ENCODE data around the gene COX7A2L. TPM values are rescaled to one million over a fixed set of nuclear protein-coding genes. Genes with fewer than 3 reads are reported as not detected.
A peak's percentile ranks its signal among the peaks of the same experiment; 100 is the strongest.

The COX7A2L gene
- total and polyA plus RNA-seq, 2 donors (not counting 1 experiment from before 2014, with no cell fraction given): 39.4 to 66.7 TPM

DNA sequence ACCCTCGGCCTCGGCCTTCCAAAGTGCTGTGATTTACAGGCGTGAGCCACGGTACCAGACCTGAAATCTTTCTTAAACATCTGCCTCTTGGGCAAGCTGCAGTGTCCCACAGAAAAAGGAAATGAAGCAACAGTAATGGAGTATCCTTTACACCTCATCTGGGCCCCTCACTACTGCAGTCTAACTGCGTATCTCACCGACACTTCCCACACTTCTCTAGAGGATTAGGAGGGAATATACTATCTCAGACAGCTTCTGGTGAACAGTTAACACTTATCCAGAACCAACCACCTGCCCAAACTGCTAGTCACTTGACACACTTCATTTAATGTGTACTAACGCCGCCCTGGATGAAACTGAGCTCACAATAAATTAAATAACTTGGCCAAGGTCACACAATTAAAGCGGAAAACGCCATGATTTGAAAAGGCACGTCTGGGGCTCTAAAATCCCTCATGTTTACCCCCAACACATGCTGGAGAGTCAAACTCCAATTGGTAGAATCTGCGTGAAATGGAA lies 993 bp downstream of the COX7A2L start:
- CTCF ChIA-PET: no interaction called here
- WGBS (ENCODE audit: insufficient coverage): 3% methylated on average over 11 of the region's 12 CpGs
- POLR2A ChIA-PET: no interaction called here
- peak overlapping the region; percentile 82 to 93 (median 87) for H3K4me3 ChIP-seq (ENCODE audit: control extremely low read depth in 1 of 5, extremely low read depth in 1 of 5, insufficient read depth in 1 of 5, low read depth in 2 of 5, low read length in 4 of 5)
- peak overlapping the region; percentile 91 for H2AFZ ChIP-seq (ENCODE audit: insufficient read depth, low read depth, low read length, poor library complexity, severe bottlenecking)
- peak overlapping the region; percentile 99 for H3K9ac ChIP-seq (ENCODE audit: low read length)
- H3K9me3 Mint-ChIP-seq (ENCODE audit: insufficient read depth): no peaks in the 10 kb centered on the region
- H3K9me3 ChIP-seq (ENCODE audit: control extremely low read depth in 1 of 3, control insufficient read depth in 2 of 3, insufficient read depth in 1 of 3, low read length in 2 of 3): no peaks in the 10 kb centered on the region
- ATAC-seq (ENCODE audit: low read depth): no peak
- peaks cover 0 to 5% of the 10 kb centered on the region in 2 experiments for H3K36me3 ChIP-seq (replicated peaks in 1 of 2; ENCODE audit: control extremely low read depth in 1 of 2, control insufficient read depth in 1 of 2, extremely low read depth in 1 of 2, insufficient read depth in 2 of 2, low read length in 1 of 2)
- H3K4me2 ChIP-seq (replicated peaks; ENCODE audit: low read depth, low read length, poor library complexity, severe bottlenecking): peak overlapping the region; percentile 90
- peaks cover 21 to 26% of the 10 kb centered on the region in 2 donors for H3K4me1 ChIP-seq (ENCODE audit: control insufficient read depth in 2 of 2, insufficient read depth in 2 of 2, low read length in 2 of 2)
- intact Hi-C loops (cut with micrococcal nuclease): loop anchor here (2.0 to 5.0 kb wide), 6 partner anchors 135 to 1807 kb away; partner anchors contain the start of genes DYNC2LI1, EML4, PPM1B and THADA
- peak; percentile 38 for DNase-seq
- no peaks in the 10 kb centered on the region for H3K27me3 ChIP-seq (replicated peaks in 1 of 4; ENCODE audit: control extremely low read depth in 1 of 4, control insufficient read depth in 3 of 4, insufficient read depth in 4 of 4, low read length in 3 of 4)
- H3K27ac ChIP-seq (ENCODE audit: low read length in 2 of 2): peak overlapping the region in 1 of 2 donors; percentile 93
- peaks cover 45% of the 10 kb centered on the region for H3K4me1 Mint-ChIP-seq
- peaks cover 11% of the 10 kb centered on the region for H3K27me3 Mint-ChIP-seq
- H3K79me2 ChIP-seq (ENCODE audit: control insufficient read depth, insufficient read depth, low read length): peaks cover 60% of the 10 kb centered on the region
- TF ChIP-seq EZH2 (IDR thresholded peaks at IDR 0.05; ENCODE audit: borderline replicate concordance, insufficient read depth, low read depth, low read length, poor library complexity, severe bottlenecking): no peak
- TF ChIP-seq, protein P1, sequence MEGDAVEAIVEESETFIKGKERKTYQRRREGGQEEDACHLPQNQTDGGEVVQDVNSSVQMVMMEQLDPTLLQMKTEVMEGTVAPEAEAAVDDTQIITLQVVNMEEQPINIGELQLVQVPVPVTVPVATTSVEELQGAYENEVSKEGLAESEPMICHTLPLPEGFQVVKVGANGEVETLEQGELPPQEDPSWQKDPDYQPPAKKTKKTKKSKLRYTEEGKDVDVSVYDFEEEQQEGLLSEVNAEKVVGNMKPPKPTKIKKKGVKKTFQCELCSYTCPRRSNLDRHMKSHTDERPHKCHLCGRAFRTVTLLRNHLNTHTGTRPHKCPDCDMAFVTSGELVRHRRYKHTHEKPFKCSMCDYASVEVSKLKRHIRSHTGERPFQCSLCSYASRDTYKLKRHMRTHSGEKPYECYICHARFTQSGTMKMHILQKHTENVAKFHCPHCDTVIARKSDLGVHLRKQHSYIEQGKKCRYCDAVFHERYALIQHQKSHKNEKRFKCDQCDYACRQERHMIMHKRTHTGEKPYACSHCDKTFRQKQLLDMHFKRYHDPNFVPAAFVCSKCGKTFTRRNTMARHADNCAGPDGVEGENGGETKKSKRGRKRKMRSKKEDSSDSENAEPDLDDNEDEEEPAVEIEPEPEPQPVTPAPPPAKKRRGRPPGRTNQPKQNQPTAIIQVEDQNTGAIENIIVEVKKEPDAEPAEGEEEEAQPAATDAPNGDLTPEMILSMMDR (IDR thresholded peaks at IDR 0.05): no peak
- peaks cover 15% of the 10 kb centered on the region for H4K20me1 ChIP-seq (ENCODE audit: control insufficient read depth, insufficient read depth, low read length, poor library complexity, severe bottlenecking)
- peak overlapping the region; percentile 99 for H3K27ac Mint-ChIP-seq
- peak overlapping the region; percentile 94 for H3K4me3 Mint-ChIP-seq

DNA sequence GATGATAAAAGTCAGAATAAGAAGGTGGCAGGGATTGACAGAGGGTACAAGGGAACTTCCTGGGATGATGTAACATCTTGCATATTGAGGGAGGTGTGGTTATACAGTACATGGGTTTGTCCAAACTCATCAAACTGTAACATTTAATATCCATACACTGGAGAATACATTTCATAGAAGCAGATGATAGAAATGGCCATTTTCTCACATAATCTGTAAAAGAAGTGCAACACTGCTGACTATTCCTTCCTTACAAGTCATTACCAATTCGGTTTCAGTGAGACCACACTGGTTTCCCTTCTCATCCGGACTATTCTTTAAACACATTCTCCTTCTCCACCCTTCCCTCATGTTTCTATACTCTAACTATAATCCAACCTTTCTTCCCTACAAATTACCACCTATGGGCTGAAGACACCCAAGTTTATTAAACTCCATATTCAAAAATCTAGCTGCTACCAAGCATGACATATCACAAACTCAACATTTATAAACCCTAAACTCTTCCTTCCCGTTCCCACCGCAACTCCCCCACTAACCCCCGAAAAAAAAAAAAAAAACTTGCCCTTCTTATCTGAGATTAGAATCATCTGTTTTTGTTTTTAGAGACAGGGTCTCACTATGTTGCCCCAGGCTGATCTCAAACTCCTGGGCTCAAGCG lies 1.6 kb downstream of the COX7A2L start:
- intact Hi-C loops (cut with micrococcal nuclease): no loop called here
- H3K4me1 ChIP-seq (ENCODE audit: control insufficient read depth in 2 of 2, insufficient read depth in 2 of 2, low read length in 2 of 2): peaks cover 21 to 26% of the 10 kb centered on the region in 2 donors
- H3K27me3 ChIP-seq (replicated peaks in 1 of 4; ENCODE audit: control extremely low read depth in 1 of 4, control insufficient read depth in 3 of 4, insufficient read depth in 4 of 4, low read length in 3 of 4): no peaks in the 10 kb centered on the region
- no peak for ATAC-seq (ENCODE audit: low read depth)
- WGBS (ENCODE audit: insufficient coverage): 5% methylated on average over 6 of the region's 6 CpGs
- peak overlapping the region; percentile 99 for H3K9ac ChIP-seq (ENCODE audit: low read length)
- H3K9me3 ChIP-seq (ENCODE audit: control extremely low read depth in 1 of 3, control insufficient read depth in 2 of 3, insufficient read depth in 1 of 3, low read length in 2 of 3): no peaks in the 10 kb centered on the region
- CTCF ChIA-PET: interaction anchor here (0.6 kb wide), 1 partner anchor 270 kb away, joined by 3 read pairs; no protein-coding TSS in a partner anchor
- H3K4me2 ChIP-seq (replicated peaks; ENCODE audit: low read depth, low read length, poor library complexity, severe bottlenecking): peak overlapping the region; percentile 90
- peaks cover 21% of the 10 kb centered on the region for H4K20me1 ChIP-seq (ENCODE audit: control insufficient read depth, insufficient read depth, low read length, poor library complexity, severe bottlenecking)
- peak overlapping the region; percentile 91 for H2AFZ ChIP-seq (ENCODE audit: insufficient read depth, low read depth, low read length, poor library complexity, severe bottlenecking)
- H3K79me2 ChIP-seq (ENCODE audit: control insufficient read depth, insufficient read depth, low read length): peaks cover 66% of the 10 kb centered on the region
- POLR2A ChIA-PET: no interaction called here
- H3K27ac Mint-ChIP-seq: peak overlapping the region; percentile 99
- H3K27ac ChIP-seq (ENCODE audit: low read length in 2 of 2): peak overlapping the region in 1 of 2 donors; percentile 93
- H3K4me3 Mint-ChIP-seq: peak overlapping the region; percentile 94
- no peaks in the 10 kb centered on the region for H3K9me3 Mint-ChIP-seq (ENCODE audit: insufficient read depth)
- H3K4me1 Mint-ChIP-seq: peaks cover 50% of the 10 kb centered on the region
- peaks cover 0 to 5% of the 10 kb centered on the region in 2 experiments for H3K36me3 ChIP-seq (replicated peaks in 1 of 2; ENCODE audit: control extremely low read depth in 1 of 2, control insufficient read depth in 1 of 2, extremely low read depth in 1 of 2, insufficient read depth in 2 of 2, low read length in 1 of 2)
- H3K27me3 Mint-ChIP-seq: peaks cover 6% of the 10 kb centered on the region
- no peak for DNase-seq
- H3K4me3 ChIP-seq (ENCODE audit: control extremely low read depth in 1 of 5, extremely low read depth in 1 of 5, insufficient read depth in 1 of 5, low read depth in 2 of 5, low read length in 4 of 5): peak overlapping the region; percentile 82 to 93 (median 87)
- no peak for TF ChIP-seq EZH2 (IDR thresholded peaks at IDR 0.05; ENCODE audit: borderline replicate concordance, insufficient read depth, low read depth, low read length, poor library complexity, severe bottlenecking)
- TF ChIP-seq, protein P1 (IDR thresholded peaks at IDR 0.05): no peak
